Measurements from ENCODE around the gene MRPL24.
A peak's percentile ranks its signal among the peaks of the same experiment; 100 is the strongest.

The MRPL24 gene

GRCh38 chr1:156738407-156738806, 2.5 kb downstream of the MRPL24 start:
- DNase-seq (ENCODE audit: low read depth): no peak
- no peak for TF ChIP-seq CTCF (IDR thresholded peaks at IDR 0.05; ENCODE audit: insufficient read depth, low read depth, low read length, missing control alignments)
- H3K4me3 ChIP-seq (ENCODE audit: low read depth, low read length): no peak overlapping the region

GRCh38 chr1:156733989-156734584, 6.8 kb downstream of the MRPL24 start:
- no peak for TF ChIP-seq CTCF (IDR thresholded peaks at IDR 0.05; ENCODE audit: insufficient read depth, low read depth, low read length, missing control alignments)
- H3K4me3 ChIP-seq (ENCODE audit: low read depth, low read length): no peak overlapping the region
- DNase-seq (ENCODE audit: low read depth): no peak

GRCh38 chr1:156728599-156729462, 12.1 kb downstream of the MRPL24 start, which contains the start of gene ISG20L2:
ISG20L2 (minus strand) TSS chr1:156728766; CDS start chr1:156727652, 1,114 bp downstream.
- no peak for TF ChIP-seq CTCF (IDR thresholded peaks at IDR 0.05; ENCODE audit: insufficient read depth, low read depth, low read length, missing control alignments)
- DNase-seq (ENCODE audit: low read depth): peak; percentile 98

GRCh38 chr1:156727926-156728598, 12.8 kb downstream of the MRPL24 start, which contains the start of gene METTL25B:
METTL25B (plus strand) TSS chr1:156728469; CDS start chr1:156729105, 636 bp downstream.
- no peak for TF ChIP-seq CTCF (IDR thresholded peaks at IDR 0.05; ENCODE audit: insufficient read depth, low read depth, low read length, missing control alignments)
- H3K4me3 ChIP-seq (ENCODE audit: low read depth, low read length): peak within 1 kb of the TSS; percentile 66
- DNase-seq (ENCODE audit: low read depth): peak; percentile 90

More at GRCh38 chr1:156728599-156729462, 12.1 kb downstream of the MRPL24 start, which contains the start of gene ISG20L2:
- peak within 1 kb of the TSS; percentile 66 for H3K4me3 ChIP-seq (ENCODE audit: low read depth, low read length)

- DNase-seq (ENCODE audit: low read depth): no peak
- TF ChIP-seq CTCF (IDR thresholded peaks at IDR 0.05; ENCODE audit: insufficient read depth, low read depth, low read length, missing control alignments): no peak
- H3K4me3 ChIP-seq (ENCODE audit: low read depth, low read length): peak overlapping the region; percentile 66
Measured at GRCh38 chr1:156727492-156727891, 13.4 kb downstream of the MRPL24 start.

GRCh38 chr1:156726549-156727226, 14.2 kb downstream of the MRPL24 start:
- peak overlapping the region; percentile 66 for H3K4me3 ChIP-seq (ENCODE audit: low read depth, low read length)
- DNase-seq (ENCODE audit: low read depth): peak; percentile 77
- TF ChIP-seq CTCF (IDR thresholded peaks at IDR 0.05; ENCODE audit: insufficient read depth, low read depth, low read length, missing control alignments): peak; percentile 78
